Peyer's patch (tissue), 4 donors: Measurements from ENCODE around the gene PSMA8.
"Not testable (repeated sequence)": the region's sequence is repeated elsewhere in the genome, so short reads cannot be mapped to it uniquely, and the experiment has no call there.

ENCODE experiments used
- CTCF ChIP-seq, 6 experiments: fragments of 450-650 bp in 4 of 6; fragments of 200-600 bp in 2 of 6; sonication (generic) in 1 of 6; IDR thresholded peaks; one replicate each; pipeline ENCODE4 v1.5.1; 2017 to 2019; ENCODE audit warnings: antibody characterized with exemption in 6 of 6, mild to moderate bottlenecking in 3 of 6, moderate library complexity in 1 of 6
- POLR2A ChIP-seq, 2 donors: fragments of 450-650 bp; IDR thresholded peaks; one replicate each; pipeline ENCODE4 v1.5.1; 2017; ENCODE audit warnings: antibody characterized with exemption in 2 of 2, mild to moderate bottlenecking in 2 of 2, moderate library complexity in 2 of 2

DNA sequence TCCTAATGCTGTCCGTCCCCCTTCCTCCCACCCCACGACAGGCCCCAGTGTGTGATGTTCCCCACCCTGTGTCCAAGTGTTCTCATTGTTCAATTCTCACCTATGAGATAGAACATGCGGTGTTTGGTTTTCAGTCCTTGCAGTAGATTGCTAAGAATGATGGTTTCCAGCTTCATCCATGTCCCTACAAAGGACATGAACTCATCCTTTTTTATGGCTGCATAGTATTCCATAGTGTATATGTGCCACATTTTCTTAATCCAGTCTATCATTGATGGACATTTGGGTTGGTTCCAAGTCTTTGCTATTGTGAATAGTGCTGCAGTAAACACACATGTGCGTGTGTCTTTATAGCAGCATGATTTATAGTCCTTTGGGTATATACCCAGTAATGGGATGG lies 105.0 kb downstream of the PSMA8 start:
- TF ChIP-seq CTCF, POLR2A (IDR thresholded peaks at IDR 0.05): not testable (repeated sequence)
